ENCODE measurements around the gene KIF1A. TPM values are rescaled to one million over a fixed set of nuclear protein-coding genes. Genes with fewer than 3 reads are reported as not detected.

Gene KIF1A
- total RNA-seq, 1 donor from 2014 or later, result 1.2 TPM

GRCh38 chr2:240672701-240673190, 147.3 kb downstream of the KIF1A start:
- DNase-seq (ENCODE audit: extremely low read depth, low read depth, low spot score), result no peak

DNA sequence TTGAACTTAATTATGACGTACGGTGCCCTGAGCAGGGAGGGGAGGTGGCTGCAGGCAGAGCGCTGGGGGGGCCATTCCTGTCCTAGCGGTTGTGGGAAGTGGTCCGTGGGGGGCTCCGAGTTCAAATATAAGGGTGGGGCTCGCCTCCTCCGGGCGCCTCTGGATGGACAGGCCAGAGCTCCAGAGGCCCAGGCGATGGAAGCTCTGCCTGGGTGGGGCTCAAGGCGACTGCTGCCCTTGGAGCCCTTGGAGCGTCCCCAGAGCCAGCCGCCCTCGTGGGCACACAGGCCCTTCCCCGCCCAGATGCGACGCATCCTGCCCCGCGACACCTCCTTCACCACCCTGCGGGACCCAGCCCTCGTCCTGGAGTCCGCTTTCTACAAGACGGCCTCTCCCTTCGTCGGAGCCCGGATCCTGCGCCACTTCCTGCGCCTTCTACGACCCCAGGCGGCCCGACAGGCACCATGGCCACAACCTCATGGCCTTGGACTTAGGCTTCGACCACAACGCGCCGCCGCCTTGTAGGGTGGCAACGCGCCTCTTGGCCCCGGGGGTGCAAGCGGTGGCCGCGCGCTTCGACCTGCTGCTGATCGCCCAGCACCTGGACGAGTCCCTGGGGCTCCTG, 147.8 kb downstream of the KIF1A start:
- DNase-seq (ENCODE audit: extremely low read depth, low read depth, low spot score), result no peak

- no peak for DNase-seq (ENCODE audit: extremely low read depth, low read depth, low spot score)
These were observed 149.1 kb downstream of the KIF1A start for GRCh38 chr2:240670950-240671349.

DNA sequence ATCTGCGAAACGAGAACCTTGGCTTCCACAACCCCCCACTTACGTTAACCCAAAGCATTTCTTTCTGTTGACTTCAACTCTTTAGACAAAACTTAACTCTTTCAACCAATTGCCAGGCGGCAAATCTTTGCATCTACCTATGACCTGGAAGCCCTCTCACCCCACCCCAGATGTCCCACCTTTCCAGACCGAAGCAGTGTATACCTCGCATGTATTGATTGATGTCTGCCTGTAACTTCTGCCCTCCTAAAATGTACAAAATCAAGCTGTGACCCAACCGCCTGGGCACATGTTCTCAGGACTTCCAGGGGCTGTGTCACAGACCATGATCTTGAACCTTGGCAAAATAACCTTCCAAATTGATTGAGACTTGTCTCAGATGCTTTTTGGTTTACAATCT, 149.6 kb downstream of the KIF1A start:
- DNase-seq (ENCODE audit: extremely low read depth, low read depth, low spot score), result no peak

GRCh38 chr2:240664622-240665021, 155.4 kb downstream of the KIF1A start:
- no peak for DNase-seq (ENCODE audit: extremely low read depth, low read depth, low spot score)

Other genes with a start within 250 kb of the KIF1A start
- 23.3 and 32.1 TPM in 2 replicates for gene CAPN10, start 233.5 kb downstream of the KIF1A start, total RNA-seq
- gene GPR35, start 194.7 kb downstream of the KIF1A start, total RNA-seq, result 0.23 and 0.24 TPM in 2 replicates
- gene AQP12B, start 137.3 kb downstream of the KIF1A start, total RNA-seq, result not detected in 2 replicates
- not detected in 2 replicates for gene AQP12A, start 128.4 kb downstream of the KIF1A start, total RNA-seq
- not detected in 2 replicates for gene AGXT, start 48.6 kb upstream of the KIF1A start, total RNA-seq
- not detected in 2 replicates for gene MAB21L4, start 75.9 kb upstream of the KIF1A start, total RNA-seq
- gene CROCC2, start 86.1 kb upstream of the KIF1A start, total RNA-seq, result not detected in 2 replicates
- 27.7 and 41.3 TPM in 2 replicates for gene SNED1, start 178.4 kb upstream of the KIF1A start, total RNA-seq

All from glomerular endothelial cell (primary cell).